ENCODE measurements around the gene ASCL5.

Gene ASCL5

GRCh38 chr1:201131398-201131797 is 4.4 kb upstream of the ASCL5 start:
- TF ChIP-seq ZBTB7A (IDR thresholded peaks at IDR 0.05; ENCODE audit: low read depth) (no peak), EGR1 (IDR thresholded peaks at IDR 0.05) (no peak), REST (IDR thresholded peaks at IDR 0.05; ENCODE audit: low read depth) (no peak), TCF12 (IDR thresholded peaks at IDR 0.05; ENCODE audit: low read depth) (no peak), YY1 (IDR thresholded peaks at IDR 0.05; ENCODE audit: low read depth) (no peak), NFIC (IDR thresholded peaks at IDR 0.05) (no peak), MAX (IDR thresholded peaks at IDR 0.05) (no peak), CREB1 (IDR thresholded peaks at IDR 0.05; ENCODE audit: low read depth) (no peak), FOXM1 (IDR thresholded peaks at IDR 0.05; ENCODE audit: borderline replicate concordance, low read depth) (no peak), EP300 (IDR thresholded peaks at IDR 0.05; ENCODE audit: borderline replicate concordance) (no peak)

- TF ChIP-seq CREB1 (IDR thresholded peaks at IDR 0.05; ENCODE audit: low read depth) (no peak), FOXM1 (IDR thresholded peaks at IDR 0.05; ENCODE audit: borderline replicate concordance, low read depth) (no peak), ZBTB7A (IDR thresholded peaks at IDR 0.05; ENCODE audit: low read depth) (no peak), REST (IDR thresholded peaks at IDR 0.05; ENCODE audit: low read depth) (no peak)
Measured at GRCh38 chr1:201128962-201129361, 2.0 kb upstream of the ASCL5 start.

- TF ChIP-seq FOXM1 (IDR thresholded peaks at IDR 0.05; ENCODE audit: borderline replicate concordance, low read depth) (no peak), TAF1 (IDR thresholded peaks at IDR 0.05; ENCODE audit: low read depth) (no peak), YY1 (IDR thresholded peaks at IDR 0.05; ENCODE audit: low read depth) (no peak), ZBTB7A (IDR thresholded peaks at IDR 0.05; ENCODE audit: low read depth) (no peak), TCF12 (IDR thresholded peaks at IDR 0.05; ENCODE audit: low read depth) (no peak), CREB1 (IDR thresholded peaks at IDR 0.05; ENCODE audit: low read depth) (no peak), TEAD4 (IDR thresholded peaks at IDR 0.05) (no peak), RAD21 (IDR thresholded peaks at IDR 0.05; ENCODE audit: low read depth) (no peak), USF1 (IDR thresholded peaks at IDR 0.05) (no peak)
Measured at GRCh38 chr1:201128476-201128875, 1.5 kb upstream of the ASCL5 start.

DNA sequence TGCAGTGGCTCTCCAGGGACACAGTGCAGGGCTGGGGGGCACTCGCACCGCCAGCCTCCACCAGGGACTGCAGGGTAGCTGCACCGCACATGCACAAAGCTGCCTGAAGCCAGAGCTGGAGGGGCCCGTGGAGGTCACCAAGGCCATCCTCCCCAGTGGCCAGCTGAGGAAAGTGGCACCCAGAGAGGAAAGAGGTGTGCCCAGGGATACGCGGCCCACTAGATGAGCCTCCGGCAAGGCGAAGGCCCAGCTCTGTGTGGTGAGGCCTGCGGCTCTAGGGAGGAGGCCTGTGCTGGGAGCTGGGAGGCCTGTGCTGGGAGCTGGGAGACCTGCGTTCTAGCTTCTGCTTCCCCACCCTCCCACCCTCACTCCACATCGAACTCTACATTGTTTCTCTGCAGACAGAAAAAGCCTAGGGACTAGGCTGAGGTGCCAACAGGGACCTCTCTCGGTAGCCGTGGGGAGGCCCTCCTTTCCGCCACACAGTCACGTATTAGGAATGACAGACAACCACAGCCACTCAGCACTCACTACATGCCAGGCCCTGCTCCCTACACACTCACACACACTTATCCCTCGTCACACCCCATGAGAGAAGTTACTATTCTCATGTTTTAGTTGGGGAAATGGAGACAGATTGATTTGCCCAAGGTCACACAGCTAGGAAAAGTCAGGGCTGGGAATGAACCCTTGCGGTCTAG is 921 bp upstream of the ASCL5 start:
- TF ChIP-seq EGR1 (IDR thresholded peaks at IDR 0.05) (no peak), NFIC (IDR thresholded peaks at IDR 0.05) (no peak), CEBPB (IDR thresholded peaks at IDR 0.05) (no peak), YY1 (IDR thresholded peaks at IDR 0.05; ENCODE audit: low read depth) (no peak), MAX (IDR thresholded peaks at IDR 0.05) (no peak)

- TF ChIP-seq FOXM1 (IDR thresholded peaks at IDR 0.05; ENCODE audit: borderline replicate concordance, low read depth) (no peak), CREB1 (IDR thresholded peaks at IDR 0.05; ENCODE audit: low read depth) (no peak), TAF1 (IDR thresholded peaks at IDR 0.05; ENCODE audit: low read depth) (no peak), MAX (IDR thresholded peaks at IDR 0.05) (no peak), EGR1 (IDR thresholded peaks at IDR 0.05) (no peak), USF1 (IDR thresholded peaks at IDR 0.05) (no peak), YY1 (IDR thresholded peaks at IDR 0.05; ENCODE audit: low read depth) (no peak), ZBTB7A (IDR thresholded peaks at IDR 0.05; ENCODE audit: low read depth) (no peak), TCF12 (IDR thresholded peaks at IDR 0.05; ENCODE audit: low read depth) (no peak), EP300 (IDR thresholded peaks at IDR 0.05; ENCODE audit: borderline replicate concordance) (no peak), RAD21 (IDR thresholded peaks at IDR 0.05; ENCODE audit: low read depth) (no peak), TEAD4 (IDR thresholded peaks at IDR 0.05) (no peak), NFIC (IDR thresholded peaks at IDR 0.05) (no peak), CEBPB (IDR thresholded peaks at IDR 0.05) (no peak), REST (IDR thresholded peaks at IDR 0.05; ENCODE audit: low read depth) (no peak)
Measured at GRCh38 chr1:201126463-201126831, 537 bp downstream of the ASCL5 start.
